GM12872 (cell line): ENCODE measurements around the gene VTCN1.

Experiments
- CTCF ChIP-seq: IDR thresholded peaks from 3 replicates; pipeline ENCODE4 v1.5.1; 2011; ENCODE audit warnings: low read depth, mild to moderate bottlenecking, low read length, moderate library complexity; ENCODE audit not compliant: insufficient read depth

The VTCN1 gene

GRCh38 chr1:117146072-117146471 lies 64.7 kb downstream of the VTCN1 start:
- TF ChIP-seq CTCF, result no peak

GRCh38 chr1:117143871-117144270 lies 66.9 kb downstream of the VTCN1 start:
- no peak for TF ChIP-seq CTCF

GRCh38 chr1:117143172-117143571 lies 67.6 kb downstream of the VTCN1 start:
- TF ChIP-seq CTCF, result no peak

GRCh38 chr1:117142200-117142599 lies 68.5 kb downstream of the VTCN1 start:
- no peak for TF ChIP-seq CTCF

GRCh38 chr1:117138561-117138960 lies 72.2 kb downstream of the VTCN1 start:
- TF ChIP-seq CTCF, result no peak

- no peak for TF ChIP-seq CTCF
Measured at GRCh38 chr1:117138106-117138505, 72.6 kb downstream of the VTCN1 start.

GRCh38 chr1:117137281-117137855 lies 73.4 kb downstream of the VTCN1 start:
- TF ChIP-seq CTCF, result no peak
